ENCODE results near the gene CRACR2A.

Gene CRACR2A

DNA sequence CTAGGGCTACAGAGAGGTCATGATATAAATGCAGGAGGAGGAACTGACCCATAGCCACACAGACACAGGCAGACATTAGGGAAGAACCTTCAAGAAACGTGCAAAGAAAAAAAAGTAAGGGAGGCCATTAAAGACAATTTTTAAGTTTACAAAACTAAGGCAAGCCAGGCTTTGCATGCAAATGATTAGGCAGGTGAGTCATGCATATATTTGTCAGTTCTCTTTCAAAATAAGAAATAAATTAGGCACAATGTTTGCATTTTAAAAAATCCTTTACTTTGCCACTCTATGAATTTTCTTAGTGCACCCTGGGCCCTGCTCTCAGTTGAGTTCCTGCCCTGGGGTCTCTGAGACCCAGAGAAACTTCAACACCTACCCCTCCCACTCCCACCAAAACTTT is 186.9 kb downstream of the CRACR2A start:
- DNase-seq (ENCODE audit: low read depth in 2 of 2) = no peak
